HG03045 (cell line): ENCODE data around the gene ACOX3.
A peak's percentile ranks its signal among the peaks of the same experiment; 100 is the strongest.

ENCODE experiments used
- ATAC-seq: cut with Tn5 transposase; IDR thresholded peaks from one replicate; pipeline ENCODE4 v1.9.1; 2021; ENCODE audit warnings: mild to moderate bottlenecking, moderate library complexity; ENCODE audit not compliant: unreplicated experiment

ACOX3 gene

GRCh38 chr4:8435656-8436121 lies 4.8 kb downstream of the ACOX3 start:
- peak; percentile 63 for ATAC-seq

GRCh38 chr4:8434251-8435073 lies 6.1 kb downstream of the ACOX3 start:
- no peak for ATAC-seq

GRCh38 chr4:8433136-8433535 lies 7.4 kb downstream of the ACOX3 start:
- no peak for ATAC-seq

GRCh38 chr4:8431553-8431952 lies 9.0 kb downstream of the ACOX3 start:
- ATAC-seq = no peak

- peak; percentile 95 for ATAC-seq
Measured at GRCh38 chr4:8428288-8429097, 12.0 kb downstream of the ACOX3 start.

GRCh38 chr4:8427761-8428287 lies 12.7 kb downstream of the ACOX3 start:
- ATAC-seq = peak; percentile 39

- ATAC-seq = no peak
Measured at GRCh38 chr4:8427262-8427661, 13.3 kb downstream of the ACOX3 start.

- no peak for ATAC-seq
Measured at GRCh38 chr4:8422786-8423185, 17.7 kb downstream of the ACOX3 start.

- no peak for ATAC-seq
Measured at GRCh38 chr4:8422327-8422726, 18.2 kb downstream of the ACOX3 start.

GRCh38 chr4:8420151-8420550 lies 20.4 kb downstream of the ACOX3 start:
- peak; percentile 5 for ATAC-seq

- ATAC-seq = peak; percentile 83
Measured at GRCh38 chr4:8419222-8420041, 21.1 kb downstream of the ACOX3 start.

- no peak for ATAC-seq
Measured at GRCh38 chr4:8417071-8417614, 23.4 kb downstream of the ACOX3 start.

GRCh38 chr4:8414377-8414776 lies 26.1 kb downstream of the ACOX3 start:
- ATAC-seq = no peak

GRCh38 chr4:8412288-8412687 lies 28.2 kb downstream of the ACOX3 start:
- no peak for ATAC-seq

- ATAC-seq = no peak
Measured at GRCh38 chr4:8411351-8412180, 29.0 kb downstream of the ACOX3 start.

GRCh38 chr4:8410641-8411271 lies 29.8 kb downstream of the ACOX3 start:
- ATAC-seq = no peak

- no peak for ATAC-seq
Measured at GRCh38 chr4:8410066-8410625, 30.4 kb downstream of the ACOX3 start.

GRCh38 chr4:8409264-8410065 lies 31.1 kb downstream of the ACOX3 start:
- ATAC-seq = no peak
